Daoy (cell line): Measurements from ENCODE around the gene NXNL2. TPM values are rescaled to one million over a fixed set of nuclear protein-coding genes. Genes with fewer than 3 reads are reported as not detected.

Experiments
- DNase-seq: peaks from one replicate; pipeline ENCODE4 v3.0.0-alpha.2; 2015; ENCODE audit warnings: low read depth
- total RNA-seq: library from RNA; depleted of rRNA; stranded (reverse); fragments of >200 nt; shearing (Covaris generic); gene quantifications from 2 replicates; pipeline ENCODE4 v1.2.3, GENCODE V29; 2014; rRNA removed

NXNL2 gene
- total RNA-seq, result 0.89 and 1.4 TPM in 2 replicates

- DNase-seq, result peak; percentile 91
Measured at GRCh38 chr9:88534456-88535225, at the start of gene NXNL2. TSS of gene NXNL2 (plus strand) at chr9:88535178. CDS start at chr9:88535435, 257 bp downstream.

GRCh38 chr9:88488166-88488565 is 46.8 kb upstream of the NXNL2 start:
- no peak for DNase-seq

GRCh38 chr9:88494983-88495721 is 39.8 kb upstream of the NXNL2 start:
- DNase-seq, result no peak

GRCh38 chr9:88497224-88497623 is 37.8 kb upstream of the NXNL2 start:
- no peak for DNase-seq

- DNase-seq, result no peak
Measured at GRCh38 chr9:88498880-88499279, 36.1 kb upstream of the NXNL2 start.

GRCh38 chr9:88501086-88501485 is 33.9 kb upstream of the NXNL2 start:
- no peak for DNase-seq

- DNase-seq, result no peak
Measured at GRCh38 chr9:88502552-88503034, 32.4 kb upstream of the NXNL2 start.

GRCh38 chr9:88503081-88503844 is 31.7 kb upstream of the NXNL2 start:
- DNase-seq, result no peak

- DNase-seq, result no peak
Measured at GRCh38 chr9:88503845-88504764, 30.9 kb upstream of the NXNL2 start.

GRCh38 chr9:88508326-88508725 is 26.7 kb upstream of the NXNL2 start:
- DNase-seq, result no peak

GRCh38 chr9:88511906-88512305 is 23.1 kb upstream of the NXNL2 start:
- DNase-seq, result no peak

GRCh38 chr9:88514247-88514646 is 20.7 kb upstream of the NXNL2 start:
- no peak for DNase-seq

GRCh38 chr9:88521308-88521707 is 13.7 kb upstream of the NXNL2 start:
- no peak for DNase-seq

- DNase-seq, result no peak
Measured at GRCh38 chr9:88522360-88522759, 12.6 kb upstream of the NXNL2 start.

- peak; percentile 86 for DNase-seq
Measured at GRCh38 chr9:88523056-88523455, 11.9 kb upstream of the NXNL2 start.

GRCh38 chr9:88524911-88525310 is 10.1 kb upstream of the NXNL2 start:
- no peak for DNase-seq

GRCh38 chr9:88527618-88528017 is 7.4 kb upstream of the NXNL2 start:
- no peak for DNase-seq

GRCh38 chr9:88528080-88528790 is 6.7 kb upstream of the NXNL2 start:
- DNase-seq, result no peak

GRCh38 chr9:88529496-88529895 is 5.5 kb upstream of the NXNL2 start:
- no peak for DNase-seq

- DNase-seq, result peak; percentile 68
Measured at GRCh38 chr9:88530051-88530450, 4.9 kb upstream of the NXNL2 start.
